ENCODE results near the gene KBTBD8.
A peak's percentile ranks its signal among the peaks of the same experiment; 100 is the strongest.

KBTBD8 gene

GRCh38 chr3:67044295-67044694 is 46.2 kb downstream of the KBTBD8 start:
- DNase-seq (ENCODE audit: low spot score) = peak; percentile 11

- DNase-seq (ENCODE audit: low spot score) = peak; percentile 7
Measured at GRCh38 chr3:67044955-67045354, 46.8 kb downstream of the KBTBD8 start.

GRCh38 chr3:67045711-67046465 is 47.8 kb downstream of the KBTBD8 start:
- no peak for DNase-seq (ENCODE audit: low spot score)

- DNase-seq (ENCODE audit: low spot score) = no peak
Measured at GRCh38 chr3:67047051-67047450, 48.9 kb downstream of the KBTBD8 start.

GRCh38 chr3:67048067-67048714 is 50.1 kb downstream of the KBTBD8 start:
- DNase-seq (ENCODE audit: low spot score) = no peak

- DNase-seq (ENCODE audit: low spot score) = no peak
Measured at GRCh38 chr3:67048715-67049074, 50.6 kb downstream of the KBTBD8 start.

GRCh38 chr3:67059443-67059842 is 61.3 kb downstream of the KBTBD8 start:
- DNase-seq (ENCODE audit: low spot score) = no peak
